Astrocyte of the spinal cord (primary cell): Measurements from ENCODE around the gene CFAP44.
A peak's percentile ranks its signal among the peaks of the same experiment; 100 is the strongest.

ENCODE experiments used
- DNase-seq: peaks from one replicate; pipeline ENCODE4 v3.0.0; 2011; ENCODE audit warnings: low read depth, low spot score
- H3K4me3 ChIP-seq: 2 replicates; pipeline ENCODE4 v1.5.1; 2011; ENCODE audit warnings: low read depth, mild to moderate bottlenecking, low read length, moderate library complexity
- in situ Hi-C: cut with HindIII; loops from 2 replicates; pipeline ENCODE4 v1.10.0; 2017; ENCODE audit warnings: low sequenced_read_pairs
- TF ChIP-seq, protein P1 (sequence below): IDR thresholded peaks from 2 replicates; pipeline ENCODE4 v1.5.1; 2012; ENCODE audit warnings: low read depth, mild to moderate bottlenecking, low read length, inconsistent platforms

The CFAP44 gene

DNA sequence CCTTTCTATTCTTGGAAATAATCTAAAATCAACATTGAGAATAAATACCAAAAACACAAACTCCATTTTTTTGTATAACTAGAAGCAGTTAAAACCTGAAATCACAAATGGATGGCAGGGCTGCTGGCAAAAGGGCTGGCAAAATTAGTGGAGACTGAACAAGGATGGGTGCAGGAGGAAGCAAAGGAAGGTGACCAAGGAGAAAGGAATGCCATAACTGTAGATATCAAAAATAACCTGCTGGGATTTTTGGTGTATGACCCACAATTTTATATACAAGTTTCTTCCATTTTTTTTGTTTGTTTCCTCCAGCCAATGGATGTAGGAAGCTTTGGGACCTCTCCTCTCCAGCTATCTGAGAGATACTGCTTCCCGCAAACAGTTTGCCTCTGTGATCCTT lies 12.7 kb downstream of the CFAP44 start:
- TF ChIP-seq, protein P1, sequence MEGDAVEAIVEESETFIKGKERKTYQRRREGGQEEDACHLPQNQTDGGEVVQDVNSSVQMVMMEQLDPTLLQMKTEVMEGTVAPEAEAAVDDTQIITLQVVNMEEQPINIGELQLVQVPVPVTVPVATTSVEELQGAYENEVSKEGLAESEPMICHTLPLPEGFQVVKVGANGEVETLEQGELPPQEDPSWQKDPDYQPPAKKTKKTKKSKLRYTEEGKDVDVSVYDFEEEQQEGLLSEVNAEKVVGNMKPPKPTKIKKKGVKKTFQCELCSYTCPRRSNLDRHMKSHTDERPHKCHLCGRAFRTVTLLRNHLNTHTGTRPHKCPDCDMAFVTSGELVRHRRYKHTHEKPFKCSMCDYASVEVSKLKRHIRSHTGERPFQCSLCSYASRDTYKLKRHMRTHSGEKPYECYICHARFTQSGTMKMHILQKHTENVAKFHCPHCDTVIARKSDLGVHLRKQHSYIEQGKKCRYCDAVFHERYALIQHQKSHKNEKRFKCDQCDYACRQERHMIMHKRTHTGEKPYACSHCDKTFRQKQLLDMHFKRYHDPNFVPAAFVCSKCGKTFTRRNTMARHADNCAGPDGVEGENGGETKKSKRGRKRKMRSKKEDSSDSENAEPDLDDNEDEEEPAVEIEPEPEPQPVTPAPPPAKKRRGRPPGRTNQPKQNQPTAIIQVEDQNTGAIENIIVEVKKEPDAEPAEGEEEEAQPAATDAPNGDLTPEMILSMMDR = no peak
- in situ Hi-C loops = no loop called here
- H3K4me3 ChIP-seq = no peak overlapping the region
- DNase-seq = no peak

DNA sequence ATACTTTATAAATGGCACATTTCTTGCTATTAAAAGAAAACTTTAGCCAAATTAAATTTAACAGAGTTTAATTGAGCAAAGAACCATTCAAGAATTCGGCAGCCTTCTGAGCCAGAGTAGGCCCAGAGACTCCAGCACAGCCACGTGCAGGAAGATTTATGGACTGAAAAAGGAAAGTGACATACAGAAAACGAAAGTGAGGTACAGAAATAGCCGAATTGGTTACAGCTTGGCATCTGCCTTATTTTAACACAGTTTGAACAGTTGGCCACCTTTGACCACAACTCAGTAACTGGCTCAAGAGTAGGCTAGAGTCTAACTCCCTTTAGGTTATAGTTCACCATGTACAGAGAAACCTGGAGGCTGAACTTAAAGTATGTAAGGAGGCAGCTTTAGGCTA lies 17.6 kb downstream of the CFAP44 start:
- no peak overlapping the region for H3K4me3 ChIP-seq
- in situ Hi-C loops = no loop called here
- no peak for DNase-seq
- TF ChIP-seq, protein P1 = no peak

DNA sequence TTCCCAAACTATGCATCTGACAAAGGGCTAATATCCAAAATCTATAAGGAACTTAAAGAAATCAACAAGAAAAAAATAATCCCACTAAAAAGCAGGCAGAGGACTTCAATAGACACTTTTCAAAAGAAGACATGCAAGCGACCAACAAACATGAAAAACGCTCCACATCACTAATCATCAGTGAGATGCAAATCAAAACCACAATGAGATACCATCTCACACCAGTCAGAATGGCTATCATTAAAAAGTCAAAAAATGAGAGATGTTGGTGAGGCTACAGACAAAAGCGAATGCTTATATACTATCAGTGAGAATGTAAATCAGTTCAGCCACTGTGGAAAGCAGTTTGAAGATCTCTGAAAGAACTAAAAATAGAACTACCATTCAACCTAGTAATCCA lies 20.2 kb downstream of the CFAP44 start:
- TF ChIP-seq, protein P1 = no peak
- in situ Hi-C loops = no loop called here
- no peak overlapping the region for H3K4me3 ChIP-seq
- no peak for DNase-seq

GRCh38 chr3:113409676-113410075 lies 31.6 kb downstream of the CFAP44 start:
- no peak for DNase-seq
- in situ Hi-C loops = no loop called here
- TF ChIP-seq, protein P1 = no peak
- no peak overlapping the region for H3K4me3 ChIP-seq

DNA sequence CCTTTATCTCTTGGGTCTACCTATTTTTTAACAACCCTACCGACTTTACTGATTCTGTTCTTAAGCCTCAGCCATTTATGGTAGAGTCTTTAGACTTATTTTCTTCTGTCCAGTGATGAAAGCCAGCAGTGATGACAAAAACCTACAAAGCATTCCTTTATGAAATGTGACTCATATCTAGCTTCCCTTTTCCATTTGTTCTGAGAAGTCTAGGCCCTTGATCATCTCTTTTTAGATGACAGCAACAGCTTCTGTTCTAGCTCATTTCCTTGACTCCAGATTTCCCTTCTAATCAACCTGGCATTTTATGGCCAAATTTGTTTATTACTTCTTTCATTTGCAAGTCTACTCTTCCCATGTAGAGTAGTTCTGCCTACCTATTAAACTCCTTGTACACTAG lies 36.1 kb downstream of the CFAP44 start:
- peak; percentile 28 for DNase-seq
- in situ Hi-C loops = no loop called here
- TF ChIP-seq, protein P1 = no peak
- H3K4me3 ChIP-seq = no peak overlapping the region

- TF ChIP-seq, protein P1 = no peak
- in situ Hi-C loops = no loop called here
- DNase-seq = no peak
- no peak overlapping the region for H3K4me3 ChIP-seq
Observed at GRCh38 chr3:113404637-113405036, 36.7 kb downstream of the CFAP44 start.
